GM19043 (cell line): ENCODE measurements around the gene FAM151B.
"Not testable (repeated sequence)": the region's sequence is repeated elsewhere in the genome, so short reads cannot be mapped to it uniquely, and the experiment has no call there.

Experiments
- ATAC-seq: cut with Tn5 transposase; IDR thresholded peaks from one replicate; pipeline ENCODE4 v1.9.1; 2021; ENCODE audit warnings: low read depth; ENCODE audit not compliant: unreplicated experiment

Gene FAM151B, protein sequence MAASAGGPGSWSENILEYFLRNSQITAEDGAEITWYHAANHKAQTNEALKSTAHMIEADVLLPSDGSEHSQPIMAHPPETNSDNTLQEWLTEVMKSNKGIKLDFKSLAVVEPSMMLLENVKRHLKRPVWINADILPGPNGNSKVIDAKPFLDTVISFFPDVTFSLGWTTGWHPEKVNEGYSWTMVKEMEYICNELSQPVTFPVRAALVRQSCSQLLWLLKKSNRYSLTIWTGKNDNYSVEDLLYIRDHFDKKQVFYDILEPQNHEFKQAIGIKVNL

GRCh38 chr5:80487829-80488721, at the start of gene FAM151B:
FAM151B (plus strand) TSS chr5:80488100; CDS start chr5:80488124, 24 bp downstream.
- ATAC-seq = peak; percentile 79

DNA sequence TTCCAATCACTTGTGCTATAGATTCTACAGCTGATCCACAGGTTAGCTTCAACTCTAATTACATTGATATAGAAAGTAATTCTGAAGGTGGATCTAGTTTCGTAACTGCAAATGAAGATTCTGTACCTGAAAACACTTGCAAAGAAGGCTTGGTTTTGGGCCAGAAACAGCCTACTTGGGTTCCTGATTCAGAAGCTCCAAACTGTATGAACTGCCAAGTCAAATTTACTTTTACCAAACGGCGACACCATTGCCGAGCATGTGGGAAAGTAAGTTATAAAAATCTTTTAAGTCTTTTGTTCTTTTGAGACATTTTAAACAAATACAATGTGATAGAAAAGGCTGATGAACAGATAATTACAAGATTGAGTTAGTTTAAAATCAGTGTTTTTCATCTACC, 49.2 kb upstream of the FAM151B start:
- no peak for ATAC-seq

DNA sequence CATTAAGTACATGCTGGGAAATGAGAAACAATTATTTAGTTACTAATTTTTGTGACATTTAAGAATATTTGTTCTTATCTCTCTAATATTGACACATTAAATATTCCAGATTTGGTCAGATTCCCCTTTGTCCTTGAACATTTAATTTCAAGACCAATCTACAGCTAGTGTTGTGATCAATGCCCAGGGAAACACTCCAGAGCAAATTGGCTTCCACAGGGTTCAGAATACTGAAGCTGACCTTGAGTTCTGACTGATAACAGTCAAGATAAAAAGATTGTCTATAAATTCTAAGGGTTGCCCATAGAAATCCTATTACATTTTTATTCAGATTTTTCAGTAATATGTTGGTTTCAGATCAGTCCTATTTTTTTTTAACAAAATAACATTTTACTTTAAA, 48.7 kb upstream of the FAM151B start:
- ATAC-seq = no peak

DNA sequence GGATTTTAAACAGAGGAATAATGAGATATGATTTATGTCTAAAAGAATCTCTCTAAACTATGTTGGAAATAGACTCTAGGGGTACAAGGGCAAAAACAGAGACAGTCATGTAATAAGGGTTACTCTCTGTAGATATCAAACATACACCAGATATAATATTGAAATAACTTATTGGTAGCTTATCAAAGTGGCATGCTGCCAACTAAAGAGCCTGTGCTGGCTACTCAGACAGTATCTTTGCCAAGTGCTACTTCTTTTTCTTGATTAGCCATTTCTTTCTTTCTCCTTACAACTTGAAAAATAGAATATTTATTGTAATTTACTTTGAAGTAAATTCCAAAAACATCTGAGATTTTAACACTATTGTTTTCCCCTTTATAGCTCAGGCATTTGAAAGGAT, 45.2 kb upstream of the FAM151B start:
- no peak for ATAC-seq

DNA sequence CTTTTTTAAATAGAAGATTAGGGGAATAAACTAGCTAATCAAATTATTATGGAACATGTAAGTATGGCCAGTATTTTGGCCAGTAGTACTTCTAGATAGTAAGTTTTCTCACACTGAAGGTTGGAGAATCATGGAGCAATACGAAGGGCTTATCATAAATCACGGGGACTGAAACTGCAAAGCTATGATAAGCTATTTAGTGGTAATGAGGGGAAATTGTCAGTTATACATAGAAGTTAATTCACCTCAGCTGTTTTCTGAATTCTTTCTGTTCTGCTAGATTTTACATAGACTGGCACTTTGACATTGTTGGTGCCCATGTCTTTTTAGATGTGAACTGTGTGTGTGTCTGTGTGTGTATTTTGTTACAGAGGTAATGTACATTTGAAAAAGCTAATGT, 34.5 kb upstream of the FAM151B start:
- no peak for ATAC-seq

- no peak for ATAC-seq
These were observed 24.6 kb upstream of the FAM151B start for GRCh38 chr5:80463269-80463668.

DNA sequence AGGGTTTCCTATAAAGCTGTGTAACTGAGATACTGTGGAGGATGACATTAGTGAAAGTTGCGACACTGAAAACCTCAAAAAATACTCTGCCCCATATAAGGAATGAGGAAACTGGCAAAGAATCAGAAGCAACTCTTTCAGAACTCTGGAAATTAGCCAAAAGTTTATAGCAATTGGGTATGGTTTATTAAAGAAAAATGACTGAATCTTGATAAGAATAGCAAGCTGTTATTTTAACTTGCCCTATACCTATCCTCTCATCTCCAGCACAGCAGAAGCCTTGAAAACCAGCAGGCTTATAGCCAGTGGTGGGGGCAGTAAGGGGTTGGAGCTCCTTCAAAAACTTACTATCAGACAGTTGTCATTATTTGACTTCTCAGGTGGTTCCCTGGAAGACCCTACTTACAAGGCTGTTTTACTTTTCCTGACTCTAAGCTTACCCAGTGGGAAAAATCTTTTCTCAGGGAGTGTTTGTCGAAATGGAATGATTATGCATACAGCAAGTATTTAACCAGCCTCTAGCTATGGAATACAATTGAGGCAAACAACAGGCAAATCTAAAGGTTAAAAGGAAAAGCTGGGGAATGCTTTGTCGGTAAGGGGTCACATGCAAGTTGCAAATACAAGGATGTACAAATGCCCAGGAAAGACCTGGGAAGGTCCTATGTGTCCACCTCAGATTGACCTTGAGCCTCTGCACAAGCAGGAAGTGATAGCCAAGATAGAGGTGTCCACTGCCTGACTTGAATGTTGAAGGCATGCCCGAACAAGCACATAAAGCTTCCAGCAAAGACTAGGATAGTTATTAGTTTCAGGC, 21.0 kb upstream of the FAM151B start:
- ATAC-seq = no peak

DNA sequence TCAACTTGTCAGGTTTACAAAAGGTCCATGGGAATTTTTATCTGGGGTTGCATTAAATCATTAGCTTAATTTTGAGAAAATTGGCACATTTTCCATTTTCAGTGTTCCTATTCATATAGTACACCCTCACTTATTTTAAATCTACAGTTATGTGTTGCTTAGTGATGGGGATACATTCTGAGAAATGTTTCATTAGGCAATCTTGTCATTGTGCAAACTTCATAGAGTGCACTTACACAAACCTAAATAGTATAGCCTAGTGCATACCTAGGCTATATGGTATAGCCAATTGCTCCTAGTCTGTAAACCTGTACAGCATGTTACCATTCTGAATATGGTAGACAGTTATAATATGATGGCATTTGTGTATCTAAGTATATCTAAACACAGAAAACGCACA, 19.8 kb upstream of the FAM151B start:
- no peak for ATAC-seq

GRCh38 chr5:80470631-80471030, 17.3 kb upstream of the FAM151B start:
- not testable (repeated sequence) for ATAC-seq

DNA sequence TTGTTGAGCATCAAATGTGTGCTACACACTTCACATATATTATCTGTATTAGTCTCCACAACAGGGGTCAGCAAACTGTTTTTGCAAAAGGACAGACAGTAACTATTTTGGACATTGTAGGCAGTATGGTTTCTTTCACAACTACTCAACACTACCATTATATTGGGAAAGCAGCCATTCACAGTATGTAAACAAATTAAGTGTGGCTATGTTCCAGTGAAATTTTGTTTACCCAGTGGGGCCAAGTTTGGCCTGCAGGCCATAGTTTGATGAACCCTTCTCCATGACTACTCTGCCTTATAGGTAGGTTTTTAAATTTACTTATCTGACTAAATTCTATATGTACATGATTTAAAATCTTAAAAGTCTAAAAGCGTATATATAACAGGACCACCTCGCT, 13.0 kb upstream of the FAM151B start:
- no peak for ATAC-seq

DNA sequence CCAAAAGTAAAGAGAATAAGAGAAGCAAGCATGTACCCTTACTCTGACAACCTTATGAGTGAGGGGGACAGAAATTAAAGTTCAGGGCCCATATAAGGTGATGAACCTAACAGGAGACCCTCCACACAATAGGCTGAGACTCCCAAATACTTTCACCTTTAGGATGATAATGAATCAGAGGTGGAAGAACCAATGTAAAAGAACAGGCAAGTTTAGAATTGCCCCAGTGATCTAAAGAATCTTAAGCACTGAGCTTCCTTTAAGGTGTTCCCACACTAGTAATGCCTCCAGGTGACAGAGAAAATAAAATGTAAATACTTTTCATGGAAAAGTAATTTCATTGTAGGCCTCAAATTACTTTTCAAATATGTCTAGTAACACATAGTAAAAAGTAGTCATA, 8.2 kb upstream of the FAM151B start:
- no peak for ATAC-seq

DNA sequence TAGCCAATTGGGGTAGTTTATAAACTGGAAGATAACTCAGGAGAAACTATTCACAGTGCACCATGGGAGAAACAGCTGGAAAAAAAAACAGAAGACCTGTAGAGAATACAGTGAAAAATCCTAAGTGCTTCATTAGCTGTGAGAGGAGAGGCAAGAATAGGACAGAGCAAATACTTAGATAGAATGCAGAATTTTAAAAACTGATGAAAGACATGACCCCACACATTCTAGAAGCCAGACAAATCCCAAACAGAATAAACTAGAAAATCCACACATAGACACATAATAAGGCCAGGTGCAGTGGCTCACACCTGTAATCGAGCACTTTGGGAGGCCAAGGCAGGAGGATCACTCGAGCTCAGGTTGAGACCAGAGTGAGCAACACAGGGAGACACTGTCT, 7.5 kb upstream of the FAM151B start:
- no peak for ATAC-seq

DNA sequence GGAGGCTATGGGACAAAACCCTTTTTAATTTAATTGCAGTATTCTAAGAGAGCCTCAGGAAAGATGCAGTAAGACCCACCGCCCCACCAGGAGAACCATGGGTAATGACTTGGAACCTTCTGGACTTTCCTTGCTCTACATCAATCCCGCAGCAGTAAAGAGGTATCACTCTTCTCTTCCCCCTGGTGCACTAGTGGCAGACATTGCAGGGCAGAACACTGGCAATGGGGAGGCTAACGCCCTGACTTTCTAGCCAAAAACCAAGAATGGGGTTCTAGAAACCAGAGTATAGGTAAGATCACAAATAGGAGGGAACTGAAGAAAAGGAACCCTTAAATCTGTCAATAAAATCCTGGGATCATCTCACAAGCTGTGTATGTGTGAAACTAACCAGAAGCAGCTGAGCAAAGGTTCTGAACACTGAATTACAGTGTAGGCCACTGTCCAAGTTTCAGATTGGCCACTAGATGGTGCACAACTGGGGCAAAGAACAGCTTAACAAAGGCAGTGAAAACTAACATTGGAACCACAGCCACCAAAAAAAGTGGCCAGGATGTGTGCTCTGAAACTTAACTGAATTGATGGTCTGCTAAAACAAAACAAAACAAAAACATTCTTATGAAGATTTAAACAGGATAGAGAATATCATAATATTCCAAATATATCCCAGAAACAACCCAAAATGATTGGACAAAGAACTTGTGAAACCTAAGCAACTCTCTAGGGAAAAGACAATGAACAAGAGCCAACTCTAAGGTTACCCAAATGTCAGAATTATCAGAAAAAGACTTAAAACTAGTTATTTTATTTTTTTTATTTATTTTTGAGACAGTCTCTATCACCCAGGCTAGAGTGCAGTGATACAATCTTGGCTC, 6.6 kb upstream of the FAM151B start:
- no peak for ATAC-seq

DNA sequence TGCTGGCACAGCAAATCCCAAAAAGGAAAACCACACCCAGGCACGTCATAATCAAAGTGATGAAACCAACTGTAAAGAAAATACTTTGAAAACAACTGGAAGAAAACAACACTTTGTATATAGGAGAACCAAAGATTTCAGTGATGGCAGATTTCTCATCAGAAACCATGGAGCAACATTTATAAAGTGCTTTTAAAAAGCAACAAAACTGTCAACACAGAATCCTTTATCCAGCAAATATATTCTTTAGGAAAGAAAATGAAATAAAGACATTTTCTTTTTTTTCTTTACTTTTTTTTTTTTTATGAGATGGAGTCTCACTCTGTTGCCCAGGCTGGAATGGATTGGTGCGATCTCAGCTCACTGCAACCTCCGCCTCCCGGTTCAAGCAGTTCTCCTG, 5.3 kb upstream of the FAM151B start:
- ATAC-seq = no peak

- ATAC-seq = no peak
These were observed 4.2 kb upstream of the FAM151B start for GRCh38 chr5:80483636-80484232.

- ATAC-seq = no peak
These were observed 464 bp upstream of the FAM151B start for GRCh38 chr5:80487444-80487828.

- no peak for ATAC-seq
These were observed 3.4 kb downstream of the FAM151B start for GRCh38 chr5:80491296-80491695.

- ATAC-seq = no peak
These were observed 4.8 kb downstream of the FAM151B start for GRCh38 chr5:80492741-80493140.

- ATAC-seq = not testable (repeated sequence)
These were observed 5.5 kb downstream of the FAM151B start for GRCh38 chr5:80493443-80493842.

DNA sequence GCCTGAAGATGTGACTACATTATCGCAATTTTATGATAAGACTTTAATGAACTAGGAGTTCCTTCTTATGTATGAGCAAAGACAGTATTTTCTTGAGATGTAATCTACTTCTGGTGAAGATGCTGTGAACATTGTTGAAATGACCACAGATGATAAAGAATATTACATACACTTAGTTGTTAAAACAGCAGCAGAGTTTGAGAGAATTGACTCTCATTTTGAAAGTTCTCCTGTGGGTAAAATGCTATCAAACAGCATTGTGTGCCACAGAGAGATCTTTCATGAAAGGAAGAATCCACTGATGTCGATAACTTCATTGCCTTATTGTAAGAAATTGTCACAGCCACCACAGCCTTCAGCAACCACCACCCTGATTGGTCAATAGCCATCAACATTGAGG, 8.0 kb downstream of the FAM151B start:
- no peak for ATAC-seq
